KG1 (cell line): ENCODE measurements around the gene ABHD17C.
"Not testable (repeated sequence)": the region's sequence is repeated elsewhere in the genome, so short reads cannot be mapped to it uniquely, and the experiment has no call there.

Source experiments
- DNase-seq: peaks from one replicate; lab custom pipeline; 2025; lab: John Stamatoyannopoulos, UW

Gene ABHD17C

DNA sequence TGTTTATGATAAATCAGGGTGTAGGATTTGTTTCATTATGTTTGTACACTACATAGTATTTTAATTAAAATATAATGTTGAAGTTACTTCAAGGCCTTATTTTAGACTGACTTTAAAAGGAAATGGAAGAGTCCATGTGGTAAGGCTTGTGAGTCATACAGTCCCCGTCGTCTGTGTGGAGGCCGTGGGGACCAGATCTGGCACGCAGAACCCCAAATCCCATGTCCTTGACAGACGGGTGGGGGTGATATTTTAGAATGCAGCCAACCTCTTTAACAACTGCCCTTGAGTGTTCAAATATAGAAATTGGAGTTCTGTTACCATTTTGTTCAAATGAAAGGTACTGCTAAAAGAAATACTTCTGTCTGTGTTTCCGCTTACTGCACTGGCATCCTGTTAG, 35.8 kb downstream of the ABHD17C start:
- no peak for DNase-seq

DNA sequence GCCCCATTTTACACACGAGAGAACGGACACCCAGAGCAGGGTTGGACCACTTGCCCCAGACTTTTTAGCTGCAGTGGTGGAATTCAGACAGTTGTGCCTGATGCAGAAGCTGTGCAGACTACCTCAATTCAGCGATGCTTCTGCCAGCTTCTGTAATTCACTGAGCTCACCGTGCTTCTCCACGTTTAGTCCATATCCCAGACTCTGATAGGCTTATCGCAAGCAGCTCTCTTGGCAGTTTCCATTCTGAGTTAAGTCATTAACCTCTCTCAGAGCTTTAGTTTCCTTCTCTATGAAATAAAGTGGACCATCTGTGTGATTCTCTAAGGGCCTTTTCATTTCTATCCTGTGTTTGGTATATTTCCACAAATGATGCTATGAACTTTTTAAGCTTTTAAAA, 37.1 kb downstream of the ABHD17C start:
- DNase-seq, result no peak

DNA sequence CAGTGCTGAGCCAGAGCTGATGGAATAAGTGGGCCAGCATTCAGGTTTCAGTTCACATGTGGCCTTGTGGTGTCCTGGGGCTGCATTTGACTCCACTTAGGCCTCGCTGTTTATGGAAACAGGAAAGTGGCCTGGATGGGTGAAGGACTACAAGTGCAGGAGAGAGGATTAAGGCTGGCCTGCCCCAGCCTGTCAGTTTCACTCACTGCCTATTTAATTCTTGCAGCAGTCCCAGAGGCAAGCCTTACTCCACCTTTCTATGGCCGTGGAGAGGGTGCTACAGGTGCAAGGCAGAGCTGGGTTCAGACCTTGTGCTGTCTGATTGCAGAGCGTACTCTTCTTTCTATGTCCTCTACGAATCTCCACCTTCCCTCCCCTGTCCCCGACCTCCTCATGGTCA, 37.7 kb downstream of the ABHD17C start:
- DNase-seq, result no peak

DNA sequence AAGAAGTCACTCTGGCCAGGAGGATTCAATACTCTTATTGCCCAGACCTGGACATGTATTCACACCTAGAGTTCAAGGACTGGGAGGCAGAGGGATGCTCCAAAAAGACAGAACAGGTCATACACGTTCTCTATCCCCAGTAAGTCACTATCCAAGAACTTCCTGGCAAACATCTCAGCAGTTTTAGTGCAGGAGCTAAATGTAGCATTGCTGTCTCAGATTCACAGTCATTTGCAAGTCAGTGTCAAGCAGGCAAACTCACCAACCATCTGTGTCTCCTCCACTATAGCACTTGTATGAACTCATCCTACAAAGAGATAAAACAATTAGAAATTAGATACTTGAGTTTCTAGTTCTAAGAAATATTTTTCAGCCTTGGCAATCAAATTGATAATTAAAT, 38.4 kb downstream of the ABHD17C start:
- DNase-seq, result no peak

- DNase-seq, result no peak
These were observed 40.2 kb downstream of the ABHD17C start for GRCh38 chr15:80735344-80735743.

DNA sequence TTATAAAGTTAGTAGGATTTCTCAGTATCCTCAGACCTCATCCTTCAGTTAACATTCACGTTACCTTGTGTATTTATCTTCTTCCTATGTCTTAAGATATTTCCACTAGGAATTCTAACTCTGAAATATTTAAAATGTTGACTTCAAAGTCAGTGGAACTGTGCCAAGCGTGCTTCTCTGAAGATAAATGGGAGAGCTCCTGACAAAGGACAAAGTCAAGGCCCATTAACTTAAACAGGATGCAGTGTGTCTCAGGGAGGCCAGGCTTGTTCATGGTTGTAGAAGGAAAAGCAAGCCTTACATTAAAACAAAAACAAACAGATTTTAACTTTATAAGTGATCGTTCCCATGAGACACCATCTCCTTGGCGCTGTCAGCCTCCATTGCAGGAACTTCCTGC, 41.5 kb downstream of the ABHD17C start:
- no peak for DNase-seq

- DNase-seq, result no peak
These were observed 44.8 kb downstream of the ABHD17C start for GRCh38 chr15:80739919-80740318.

DNA sequence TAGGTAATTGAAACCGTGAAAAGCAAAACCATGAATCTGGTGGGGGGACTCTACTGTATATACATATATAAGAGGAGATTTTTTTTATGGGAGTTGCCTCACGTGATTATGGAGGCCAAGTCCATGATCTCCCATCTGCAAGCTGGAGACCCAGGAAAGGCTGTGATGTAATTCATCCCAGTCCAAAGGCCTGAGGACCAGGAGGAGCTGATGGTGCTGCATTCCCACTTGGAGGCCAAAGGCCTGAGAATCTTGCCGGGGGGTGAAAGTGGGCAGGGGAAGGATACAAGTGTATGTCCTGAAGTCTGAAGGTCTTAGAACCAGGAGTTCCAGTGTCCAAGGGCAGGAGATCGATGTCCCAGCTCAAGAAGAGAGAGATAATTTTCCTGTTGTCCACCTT, 47.0 kb downstream of the ABHD17C start:
- DNase-seq, result no peak

GRCh38 chr15:80743189-80743833, 48.2 kb downstream of the ABHD17C start:
- no peak for DNase-seq

DNA sequence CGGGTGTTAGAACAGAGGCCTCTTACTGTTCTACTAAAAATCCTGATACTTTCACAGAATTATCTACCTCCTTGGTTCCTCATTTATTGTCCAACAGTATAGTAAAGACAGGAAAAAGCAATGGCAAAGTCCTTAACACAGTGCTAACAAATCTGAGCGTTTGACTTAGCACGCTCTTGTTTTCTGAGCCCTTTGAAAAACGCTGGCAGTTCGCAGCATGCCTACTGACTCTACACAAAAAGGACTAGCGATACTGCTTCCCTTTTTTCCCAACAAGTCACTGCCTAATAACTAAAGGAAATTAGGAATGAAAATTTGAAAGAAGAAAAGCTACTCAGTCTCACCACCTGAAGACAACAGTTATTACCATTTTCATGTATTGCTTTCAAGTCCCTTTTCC, 49.3 kb downstream of the ABHD17C start:
- no peak for DNase-seq

DNA sequence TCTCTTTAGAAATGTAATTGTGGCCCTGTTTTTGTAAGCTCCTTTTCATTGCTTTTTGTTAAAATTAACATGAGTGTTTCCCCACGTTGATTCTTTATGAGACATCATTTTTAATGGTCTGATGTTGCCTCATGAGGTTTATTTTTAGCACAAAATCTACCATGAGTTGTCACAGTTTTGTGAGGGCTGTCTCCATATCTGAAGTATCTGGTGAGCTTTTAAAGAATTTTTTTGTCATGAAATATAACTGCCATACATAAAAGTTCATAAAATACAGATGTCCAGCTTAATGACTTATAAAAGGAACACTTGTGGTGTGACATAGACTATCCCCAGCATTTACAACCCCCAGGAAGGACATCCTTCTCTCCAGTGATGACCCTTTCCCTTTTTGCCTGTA, 49.7 kb downstream of the ABHD17C start:
- DNase-seq, result no peak

DNA sequence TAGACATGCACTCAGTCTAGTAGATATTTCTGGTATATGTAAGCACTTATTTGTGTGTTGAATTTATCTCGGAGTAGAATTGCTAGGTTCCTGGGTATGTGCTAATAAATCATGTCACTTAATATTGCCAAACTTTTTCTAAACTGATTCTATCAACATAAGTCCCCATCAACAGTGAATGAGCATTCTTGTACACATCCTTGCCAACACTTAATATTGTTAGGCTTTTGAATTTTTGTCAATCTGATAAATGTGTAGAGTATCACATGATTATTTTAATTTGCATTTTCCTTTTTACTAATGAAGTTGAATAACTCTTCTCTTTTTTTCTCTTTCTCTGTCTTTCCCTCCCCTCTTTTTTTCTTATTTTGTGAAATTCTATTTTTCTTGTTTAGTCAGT, 50.8 kb downstream of the ABHD17C start:
- no peak for DNase-seq

GRCh38 chr15:80747317-80748053, 52.4 kb downstream of the ABHD17C start:
- no peak for DNase-seq

- DNase-seq, result no peak
These were observed 54.5 kb downstream of the ABHD17C start for GRCh38 chr15:80749589-80749988.

GRCh38 chr15:80750575-80750974, 55.5 kb downstream of the ABHD17C start:
- DNase-seq, result no peak

- DNase-seq, result no peak
These were observed 57.1 kb downstream of the ABHD17C start for GRCh38 chr15:80752204-80752603.

- no peak for DNase-seq
These were observed 58.1 kb downstream of the ABHD17C start for GRCh38 chr15:80753161-80753560.

- no peak for DNase-seq
These were observed 58.9 kb downstream of the ABHD17C start for GRCh38 chr15:80754014-80754413.

DNA sequence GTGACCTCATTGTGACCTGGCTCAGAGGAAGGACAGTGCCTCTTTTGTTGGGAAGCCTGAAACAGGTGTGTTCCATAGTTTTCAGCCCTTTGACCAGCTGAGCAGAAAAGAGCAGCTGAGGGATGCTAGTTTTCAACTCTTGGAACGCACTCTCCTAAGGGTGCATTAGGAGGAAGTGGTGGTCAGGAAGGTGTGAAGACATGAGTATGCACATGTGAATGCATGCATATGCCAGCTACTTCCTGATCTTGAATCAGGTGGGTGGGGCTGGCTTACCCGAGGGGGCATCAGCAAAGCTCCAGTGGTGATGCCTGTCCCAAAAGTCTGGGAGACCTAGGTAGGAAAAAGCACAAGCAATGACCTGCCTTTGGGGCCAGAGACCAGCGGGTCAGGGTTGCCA, 60.8 kb downstream of the ABHD17C start:
- DNase-seq, result no peak

- DNase-seq, result no peak
These were observed 63.1 kb downstream of the ABHD17C start for GRCh38 chr15:80758130-80758745.

GRCh38 chr15:80760960-80761359, 65.8 kb downstream of the ABHD17C start:
- DNase-seq, result no peak

- DNase-seq, result no peak
These were observed 66.6 kb downstream of the ABHD17C start for GRCh38 chr15:80761754-80762153.

DNA sequence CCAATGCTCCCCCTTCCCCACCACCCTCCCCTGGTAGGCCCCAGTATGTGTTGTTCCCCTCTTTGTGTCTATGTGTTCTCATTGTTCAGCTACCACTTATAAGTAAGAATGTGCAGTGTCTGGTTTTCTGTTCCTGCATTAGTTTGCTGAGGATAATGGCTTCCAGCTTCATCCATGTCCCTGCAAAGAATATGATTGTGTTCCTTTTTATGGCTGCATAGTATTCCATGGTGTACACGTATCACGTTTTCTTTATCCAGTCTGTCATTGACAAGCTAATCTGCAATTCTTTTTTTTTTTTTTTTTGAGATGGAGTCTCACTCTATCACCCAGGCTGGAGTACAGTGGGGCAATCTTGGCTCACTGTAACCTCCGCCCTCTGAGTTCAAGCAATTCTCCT, 68.1 kb downstream of the ABHD17C start:
- DNase-seq, result not testable (repeated sequence)
